ENCODE measurements around the gene ARHGAP21.

Gene ARHGAP21

DNA sequence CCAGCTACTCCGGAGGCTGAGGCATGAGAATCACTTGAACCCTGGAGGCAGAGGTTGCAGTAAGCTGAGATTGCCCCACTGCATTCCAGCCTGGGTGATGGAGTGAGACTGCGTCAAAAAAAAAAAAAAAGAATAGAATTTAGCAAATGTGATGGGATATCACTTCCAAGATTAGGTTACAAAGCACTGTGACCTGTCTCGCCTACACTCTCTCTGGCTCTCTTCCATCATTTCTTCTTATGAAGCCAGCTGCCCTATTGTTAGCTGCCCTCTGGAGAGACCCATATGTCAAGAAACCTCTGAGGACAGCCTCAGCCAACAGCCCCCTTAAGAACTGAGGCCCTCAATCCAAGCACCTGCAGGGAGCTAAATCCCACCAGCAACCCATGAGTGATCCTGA lies 28.2 kb downstream of the ARHGAP21 start:
- no peak for DNase-seq (ENCODE audit: low spot score)
- in situ Hi-C loops (cut with MboI; ENCODE audit: low sequenced_read_pairs, unreplicated experiment), result no loop called here
- TF ChIP-seq, protein P1, sequence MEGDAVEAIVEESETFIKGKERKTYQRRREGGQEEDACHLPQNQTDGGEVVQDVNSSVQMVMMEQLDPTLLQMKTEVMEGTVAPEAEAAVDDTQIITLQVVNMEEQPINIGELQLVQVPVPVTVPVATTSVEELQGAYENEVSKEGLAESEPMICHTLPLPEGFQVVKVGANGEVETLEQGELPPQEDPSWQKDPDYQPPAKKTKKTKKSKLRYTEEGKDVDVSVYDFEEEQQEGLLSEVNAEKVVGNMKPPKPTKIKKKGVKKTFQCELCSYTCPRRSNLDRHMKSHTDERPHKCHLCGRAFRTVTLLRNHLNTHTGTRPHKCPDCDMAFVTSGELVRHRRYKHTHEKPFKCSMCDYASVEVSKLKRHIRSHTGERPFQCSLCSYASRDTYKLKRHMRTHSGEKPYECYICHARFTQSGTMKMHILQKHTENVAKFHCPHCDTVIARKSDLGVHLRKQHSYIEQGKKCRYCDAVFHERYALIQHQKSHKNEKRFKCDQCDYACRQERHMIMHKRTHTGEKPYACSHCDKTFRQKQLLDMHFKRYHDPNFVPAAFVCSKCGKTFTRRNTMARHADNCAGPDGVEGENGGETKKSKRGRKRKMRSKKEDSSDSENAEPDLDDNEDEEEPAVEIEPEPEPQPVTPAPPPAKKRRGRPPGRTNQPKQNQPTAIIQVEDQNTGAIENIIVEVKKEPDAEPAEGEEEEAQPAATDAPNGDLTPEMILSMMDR (IDR thresholded peaks at IDR 0.05; ENCODE audit: borderline replicate concordance, control extremely low read depth, extremely low read depth, insufficient read depth, missing control alignments), result no peak

DNA sequence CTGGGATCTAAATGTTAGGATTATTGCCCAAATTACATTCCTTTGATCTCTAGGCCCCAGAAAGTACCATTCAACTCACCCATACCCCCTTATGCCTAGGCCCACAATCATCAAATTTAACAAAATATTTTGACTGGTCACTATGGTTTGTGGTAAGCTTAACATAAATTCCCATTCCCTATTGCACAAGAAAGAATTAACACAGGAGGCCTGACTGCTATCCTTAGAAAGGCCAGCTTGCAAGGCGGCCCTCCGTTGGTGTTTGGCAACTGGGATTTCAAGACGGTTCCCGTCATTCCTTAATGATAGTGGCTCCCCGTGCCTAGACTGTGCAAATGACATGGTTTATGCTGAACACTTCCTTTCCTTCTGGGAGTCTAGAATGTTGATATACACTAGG lies 29.6 kb downstream of the ARHGAP21 start:
- no peak for DNase-seq (ENCODE audit: low spot score)
- TF ChIP-seq, protein P1 (IDR thresholded peaks at IDR 0.05; ENCODE audit: borderline replicate concordance, control extremely low read depth, extremely low read depth, insufficient read depth, missing control alignments), result no peak
- in situ Hi-C loops (cut with MboI; ENCODE audit: low sequenced_read_pairs, unreplicated experiment), result no loop called here

DNA sequence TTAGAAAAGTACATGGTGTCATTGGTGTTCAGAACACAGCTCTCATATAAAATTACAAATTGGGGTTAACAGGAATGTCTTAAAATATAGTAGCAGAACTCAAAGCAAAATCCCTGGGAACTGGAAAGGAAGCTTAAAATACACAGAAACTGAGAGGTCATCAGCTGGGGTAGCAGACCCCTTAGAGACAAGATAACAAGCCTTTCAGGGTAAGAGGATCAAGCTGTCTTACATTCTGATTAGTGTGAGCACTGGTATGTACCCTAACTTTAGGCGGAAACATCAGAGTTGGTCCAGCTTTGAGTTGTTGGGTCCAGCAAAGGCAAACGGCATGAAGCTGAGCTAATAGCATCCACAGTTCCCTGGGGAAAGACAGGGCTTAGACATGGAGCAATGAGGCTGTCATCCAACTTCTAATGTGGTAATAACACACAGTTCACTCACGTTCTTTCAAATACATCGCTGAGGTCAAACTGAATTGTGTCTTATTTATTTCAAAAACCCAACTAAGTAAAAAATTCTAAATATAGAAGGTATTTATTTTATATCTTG lies 32.6 kb downstream of the ARHGAP21 start:
- in situ Hi-C loops (cut with MboI; ENCODE audit: low sequenced_read_pairs, unreplicated experiment), result no loop called here
- TF ChIP-seq, protein P1 (IDR thresholded peaks at IDR 0.05; ENCODE audit: borderline replicate concordance, control extremely low read depth, extremely low read depth, insufficient read depth, missing control alignments), result no peak
- no peak for DNase-seq (ENCODE audit: low spot score)

DNA sequence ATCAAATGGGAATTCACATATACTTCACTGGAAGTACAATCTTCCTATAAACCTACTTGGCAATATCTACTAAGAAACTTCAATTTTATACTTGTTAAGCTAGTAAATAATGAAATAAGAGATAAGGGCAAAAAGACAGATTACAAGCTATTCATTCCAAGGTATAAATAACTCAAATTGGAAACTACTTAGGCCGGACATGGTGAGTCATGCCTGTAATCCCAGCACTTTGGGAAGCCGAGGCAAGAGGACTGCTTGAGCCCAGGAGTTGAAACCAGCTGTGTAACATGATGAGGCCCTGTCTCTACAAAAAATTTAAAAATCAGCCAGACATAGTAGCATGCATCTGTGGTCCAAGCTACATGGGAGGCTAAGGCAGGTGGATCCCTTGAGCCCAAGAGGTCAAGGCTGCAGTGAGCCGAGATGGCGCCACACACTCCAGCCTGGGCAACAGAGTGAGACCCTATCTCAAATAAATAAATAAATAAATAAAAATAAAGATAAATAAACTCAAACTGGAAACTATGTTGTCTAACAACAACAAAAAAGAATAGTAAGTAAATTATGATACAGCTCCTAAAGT lies 37.6 kb downstream of the ARHGAP21 start:
- TF ChIP-seq, protein P1 (IDR thresholded peaks at IDR 0.05; ENCODE audit: borderline replicate concordance, control extremely low read depth, extremely low read depth, insufficient read depth, missing control alignments), result no peak
- no peak for DNase-seq (ENCODE audit: low spot score)
- in situ Hi-C loops (cut with MboI; ENCODE audit: low sequenced_read_pairs, unreplicated experiment), result no loop called here

DNA sequence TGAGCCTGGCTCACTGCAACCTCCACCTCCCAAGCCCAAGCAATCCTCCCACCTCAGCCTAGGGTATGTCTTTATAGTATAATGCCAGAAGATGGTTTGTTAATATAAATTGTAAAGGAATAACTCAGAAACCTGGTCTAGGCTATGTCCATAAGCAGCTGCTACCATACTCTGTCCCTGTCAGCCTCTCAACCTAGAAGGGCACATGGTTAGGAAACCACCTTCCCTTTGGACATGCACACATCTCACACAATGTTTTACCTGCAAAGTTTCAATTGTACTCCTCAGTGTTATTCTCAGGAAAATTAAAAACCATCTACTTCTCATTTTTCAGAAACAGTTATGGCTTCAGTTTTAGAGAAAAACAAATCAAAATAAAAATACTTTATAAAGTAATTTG lies 40.1 kb downstream of the ARHGAP21 start:
- in situ Hi-C loops (cut with MboI; ENCODE audit: low sequenced_read_pairs, unreplicated experiment), result no loop called here
- TF ChIP-seq, protein P1 (IDR thresholded peaks at IDR 0.05; ENCODE audit: borderline replicate concordance, control extremely low read depth, extremely low read depth, insufficient read depth, missing control alignments), result no peak
- DNase-seq (ENCODE audit: low spot score), result no peak

DNA sequence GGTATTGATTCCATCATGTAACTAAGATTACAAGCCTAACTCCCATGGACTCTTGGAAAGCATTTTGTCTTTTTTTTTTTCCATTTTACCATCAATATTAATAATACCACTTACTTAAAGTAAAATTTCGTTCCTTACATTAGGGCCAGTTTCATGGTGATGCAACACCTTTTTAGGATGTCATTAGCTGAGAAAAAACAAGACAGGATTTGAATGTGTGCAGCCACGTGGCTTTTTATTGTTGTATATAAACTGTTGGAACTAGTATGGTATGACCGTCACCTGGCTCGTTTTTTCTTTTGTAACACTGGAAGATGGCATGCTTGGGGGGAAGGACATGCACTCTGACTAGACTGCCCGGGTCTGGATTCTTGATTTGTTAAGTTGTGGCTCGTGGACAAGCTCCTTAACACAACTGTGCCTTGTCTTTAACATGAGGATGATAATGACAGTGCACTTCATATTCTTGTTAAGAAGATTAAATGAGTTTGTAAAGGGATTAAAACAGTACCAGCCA lies 42.1 kb downstream of the ARHGAP21 start:
- DNase-seq (ENCODE audit: low spot score), result no peak
- TF ChIP-seq, protein P1 (IDR thresholded peaks at IDR 0.05; ENCODE audit: borderline replicate concordance, control extremely low read depth, extremely low read depth, insufficient read depth, missing control alignments), result no peak
- in situ Hi-C loops (cut with MboI; ENCODE audit: low sequenced_read_pairs, unreplicated experiment), result no loop called here
